Activated T-cell treated with anti-CD3 and anti-CD28 coated beads, Interleukin-2, amount 50 U/mL, for 24 hours (primary cell): ENCODE data around the gene CRTAP.
"Not testable (repeated sequence)": the region's sequence is repeated elsewhere in the genome, so short reads cannot be mapped to it uniquely, and the experiment has no call there.

ENCODE experiments used
- DNase-seq: peaks from one replicate; pipeline ENCODE4 v3.0.0-alpha.2; 2020
- H3K27ac Mint-ChIP-seq: 2 replicates; pipeline ENCODE4 v1.8.0; 2020; ENCODE audit warnings: mild to moderate bottlenecking, mixed read lengths
- H3K27me3 Mint-ChIP-seq: 2 replicates; pipeline ENCODE4 v1.8.0; 2020; ENCODE audit warnings: mixed read lengths
- H3K36me3 Mint-ChIP-seq: 2 replicates; pipeline ENCODE4 v1.8.0; 2020; ENCODE audit warnings: low read depth, mixed read lengths
- H3K4me1 Mint-ChIP-seq: 2 replicates; pipeline ENCODE4 v1.8.0; 2020; ENCODE audit warnings: low read depth, mixed read lengths
- H3K4me3 Mint-ChIP-seq: 2 replicates; pipeline ENCODE4 v1.8.0; 2020; ENCODE audit warnings: mild to moderate bottlenecking, moderate library complexity, mixed read lengths
- H3K9me3 Mint-ChIP-seq: 2 replicates; pipeline ENCODE4 v1.8.0; 2020; ENCODE audit warnings: mixed read lengths

Gene CRTAP

GRCh38 chr3:33167716-33168336 is 54.0 kb downstream of the CRTAP start:
- H3K4me3 Mint-ChIP-seq: no peak overlapping the region
- peaks cover 7% of the 10 kb centered on the region for H3K4me1 Mint-ChIP-seq
- no peak overlapping the region for H3K27ac Mint-ChIP-seq

DNA sequence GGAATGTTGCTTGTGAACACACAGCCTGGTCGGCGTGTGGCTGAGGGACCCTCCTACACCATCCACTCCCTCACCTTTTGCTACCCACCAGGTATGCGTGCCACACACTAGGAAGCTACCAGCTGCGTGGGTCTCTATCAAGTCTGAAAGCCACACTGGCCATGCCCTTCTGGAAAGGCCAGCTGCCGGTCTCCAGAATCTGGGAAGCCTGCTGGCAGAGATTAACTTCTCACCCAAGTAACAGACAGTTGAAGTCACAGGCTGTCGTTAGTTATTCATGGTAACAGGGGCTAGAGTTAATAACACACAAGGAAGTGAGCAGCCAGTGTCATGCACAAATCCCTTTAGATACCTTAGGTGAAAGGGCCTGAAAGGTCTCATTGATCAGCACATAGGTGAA is 56.7 kb downstream of the CRTAP start:
- Mint-ChIP-seq H3K9me3 (no peaks in the 10 kb centered on the region), H3K27me3 (no peaks in the 10 kb centered on the region)

More at GRCh38 chr3:33167716-33168336, 54.0 kb downstream of the CRTAP start:
- no peak for DNase-seq
- Mint-ChIP-seq H3K9me3 (no peaks in the 10 kb centered on the region), H3K27me3 (no peaks in the 10 kb centered on the region), H3K36me3 (no peaks in the 10 kb centered on the region)

GRCh38 chr3:33171580-33171979 is 57.8 kb downstream of the CRTAP start:
- Mint-ChIP-seq H3K27me3 (no peaks in the 10 kb centered on the region), H3K27ac (no peak overlapping the region), H3K4me3 (no peak overlapping the region), H3K4me1 (peaks cover 6% of the 10 kb centered on the region), H3K9me3 (no peaks in the 10 kb centered on the region), H3K36me3 (no peaks in the 10 kb centered on the region)
- DNase-seq: no peak

More for the DNA sequence above, 56.7 kb downstream of the CRTAP start:
- no peak for DNase-seq
- no peaks in the 10 kb centered on the region for H3K36me3 Mint-ChIP-seq
- H3K27ac Mint-ChIP-seq: no peak overlapping the region
- no peak overlapping the region for H3K4me3 Mint-ChIP-seq
- peaks cover 6% of the 10 kb centered on the region for H3K4me1 Mint-ChIP-seq

- Mint-ChIP-seq H3K27me3 (no peaks in the 10 kb centered on the region), H3K36me3 (no peaks in the 10 kb centered on the region), H3K27ac (no peak overlapping the region), H3K4me1 (peaks cover 6% of the 10 kb centered on the region), H3K9me3 (no peaks in the 10 kb centered on the region), H3K4me3 (no peak overlapping the region)
- DNase-seq: no peak
Observed at GRCh38 chr3:33173103-33173502, 59.3 kb downstream of the CRTAP start.

DNA sequence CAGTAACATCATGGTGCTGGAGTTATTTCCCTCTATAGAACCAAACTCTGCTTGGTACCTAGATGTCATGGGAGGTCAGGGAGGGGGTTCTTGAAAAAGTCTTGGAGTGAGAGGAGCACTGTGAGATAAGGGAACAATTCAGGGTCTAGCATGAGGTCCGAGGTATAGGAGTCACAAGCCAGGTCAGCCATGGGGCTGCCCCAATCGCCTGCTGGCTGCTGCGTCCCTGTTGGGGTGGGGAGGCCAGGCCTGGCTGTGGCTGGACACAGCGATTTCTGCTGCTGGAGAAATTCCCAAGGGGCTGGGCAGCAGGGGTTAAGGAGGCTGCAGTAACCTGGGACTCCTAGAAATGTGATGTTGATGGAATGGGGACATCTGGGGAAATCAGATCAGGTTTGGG is 59.9 kb downstream of the CRTAP start:
- Mint-ChIP-seq H3K4me1 (peaks cover 6% of the 10 kb centered on the region), H3K27ac (no peak overlapping the region), H3K36me3 (no peaks in the 10 kb centered on the region), H3K27me3 (peaks cover 2% of the 10 kb centered on the region), H3K4me3 (no peak overlapping the region), H3K9me3 (no peaks in the 10 kb centered on the region)
- no peak for DNase-seq

DNA sequence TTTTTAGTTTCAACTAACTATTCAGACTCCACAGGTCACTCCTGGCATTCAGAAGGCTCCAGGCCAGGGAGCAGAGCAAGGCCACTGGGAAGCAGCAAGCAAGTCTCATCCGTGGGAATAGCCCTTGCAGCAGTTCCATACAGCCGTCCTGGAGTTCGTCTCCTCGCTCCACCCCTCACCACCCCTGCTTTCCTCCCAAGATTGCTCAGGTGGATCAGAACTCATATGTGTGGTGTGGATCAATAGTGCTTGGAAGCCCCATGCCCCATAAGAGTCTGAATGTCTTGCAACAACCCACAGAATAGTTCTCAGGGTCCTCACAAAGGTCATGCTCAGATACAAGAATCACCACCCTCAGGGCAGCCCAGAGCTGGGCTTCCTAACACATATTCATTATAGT is 60.3 kb downstream of the CRTAP start:
- H3K36me3 Mint-ChIP-seq: no peaks in the 10 kb centered on the region
- H3K4me3 Mint-ChIP-seq: no peak overlapping the region
- DNase-seq: no peak
- H3K9me3 Mint-ChIP-seq: peaks cover 1% of the 10 kb centered on the region
- no peak overlapping the region for H3K27ac Mint-ChIP-seq
- H3K27me3 Mint-ChIP-seq: peaks cover 3% of the 10 kb centered on the region
- peaks cover 6% of the 10 kb centered on the region for H3K4me1 Mint-ChIP-seq

- H3K4me3 Mint-ChIP-seq: no peak overlapping the region
- no peaks in the 10 kb centered on the region for H3K36me3 Mint-ChIP-seq
- H3K4me1 Mint-ChIP-seq: peaks cover 6% of the 10 kb centered on the region
Observed at GRCh38 chr3:33174711-33175414, 61.0 kb downstream of the CRTAP start.

GRCh38 chr3:33179132-33179531 is 65.3 kb downstream of the CRTAP start:
- Mint-ChIP-seq H3K27me3 (peaks cover 9% of the 10 kb centered on the region), H3K9me3 (peaks cover 18% of the 10 kb centered on the region), H3K4me1 (no peaks in the 10 kb centered on the region), H3K36me3 (no peaks in the 10 kb centered on the region), H3K27ac (no peak overlapping the region), H3K4me3 (no peak overlapping the region)
- DNase-seq: no peak

More at GRCh38 chr3:33174711-33175414, 61.0 kb downstream of the CRTAP start:
- H3K27ac Mint-ChIP-seq: no peak overlapping the region
- DNase-seq: no peak
- peaks cover 9% of the 10 kb centered on the region for H3K27me3 Mint-ChIP-seq
- peaks cover 7% of the 10 kb centered on the region for H3K9me3 Mint-ChIP-seq

DNA sequence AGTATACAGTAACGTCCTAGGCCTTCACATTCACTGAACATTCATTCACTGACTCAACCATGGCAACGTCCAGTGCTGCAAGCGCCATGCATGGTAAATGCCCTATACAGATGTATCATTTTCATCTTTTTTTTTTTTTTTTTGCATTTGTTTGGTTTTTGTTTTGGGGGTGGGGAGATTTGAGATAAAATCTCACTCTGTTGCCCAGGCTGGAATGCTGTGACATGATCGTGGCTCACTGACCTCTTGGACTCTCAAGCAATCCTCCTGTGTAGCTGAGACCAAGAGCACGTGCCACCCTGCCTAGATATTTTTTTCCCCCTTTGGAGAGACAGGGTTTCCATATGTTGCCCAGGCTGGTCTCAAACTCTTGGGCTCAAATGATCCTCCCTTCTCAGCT is 67.4 kb downstream of the CRTAP start:
- Mint-ChIP-seq H3K27me3 (peaks cover 12% of the 10 kb centered on the region), H3K9me3 (peaks cover 18% of the 10 kb centered on the region), H3K36me3 (no peaks in the 10 kb centered on the region), H3K4me3 (no peak overlapping the region), H3K27ac (no peak overlapping the region), H3K4me1 (no peaks in the 10 kb centered on the region)
- DNase-seq: no peak

DNA sequence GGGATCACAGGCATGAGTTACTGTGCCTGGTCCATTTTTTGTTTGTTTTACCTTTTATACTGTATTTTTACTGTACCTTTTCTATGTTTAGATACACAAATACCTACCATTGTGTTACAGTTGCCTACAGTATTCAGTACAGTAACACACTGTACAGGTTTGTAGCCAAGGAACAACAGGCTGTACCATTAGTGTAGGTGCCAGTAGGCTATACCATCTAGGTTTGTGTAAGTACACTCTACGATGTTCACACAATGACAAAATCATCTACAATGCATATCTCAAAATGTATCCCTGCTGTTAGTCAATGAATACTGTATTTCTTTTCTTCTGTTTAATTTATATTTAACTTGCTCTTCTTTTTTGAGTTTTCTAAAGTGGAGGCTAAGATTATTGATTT is 67.8 kb downstream of the CRTAP start:
- DNase-seq, H3K4me3 Mint-ChIP-seq, H3K36me3 Mint-ChIP-seq, H3K4me1 Mint-ChIP-seq, H3K27ac Mint-ChIP-seq: not testable (repeated sequence)
- Mint-ChIP-seq H3K9me3 (peaks cover 18% of the 10 kb centered on the region), H3K27me3 (peaks cover 14% of the 10 kb centered on the region)

DNA sequence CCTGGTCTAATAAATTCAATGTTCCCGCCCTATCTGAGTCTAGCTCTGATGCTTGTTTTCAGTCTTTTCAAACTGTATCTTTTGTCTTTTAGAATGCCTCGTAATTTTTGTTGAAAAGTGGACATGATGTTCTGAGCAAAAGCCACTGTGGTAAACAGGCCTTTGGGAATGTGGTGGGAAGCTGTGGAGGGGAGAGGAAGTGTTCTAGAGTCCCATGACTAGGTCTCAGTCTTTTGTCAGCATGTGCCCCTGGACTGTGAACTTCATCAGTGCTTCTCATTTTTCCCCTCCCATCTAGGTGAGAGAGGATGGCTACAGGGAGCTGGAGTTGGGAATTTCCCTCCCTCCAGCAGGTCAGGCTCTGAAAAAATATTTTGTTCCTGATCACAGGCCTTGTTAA is 71.0 kb downstream of the CRTAP start:
- H3K27ac Mint-ChIP-seq: no peak overlapping the region
- peaks cover 11% of the 10 kb centered on the region for H3K9me3 Mint-ChIP-seq
- H3K4me3 Mint-ChIP-seq: no peak overlapping the region
- H3K27me3 Mint-ChIP-seq: peaks cover 19% of the 10 kb centered on the region
- no peaks in the 10 kb centered on the region for H3K4me1 Mint-ChIP-seq
- H3K36me3 Mint-ChIP-seq: no peaks in the 10 kb centered on the region
- no peak for DNase-seq

GRCh38 chr3:33186524-33187367 is 72.9 kb downstream of the CRTAP start:
- H3K4me3 Mint-ChIP-seq: no peak overlapping the region
- no peak for DNase-seq
- H3K9me3 Mint-ChIP-seq: peaks cover 11% of the 10 kb centered on the region
- H3K36me3 Mint-ChIP-seq: no peaks in the 10 kb centered on the region
- H3K27me3 Mint-ChIP-seq: peaks cover 19% of the 10 kb centered on the region
- no peak overlapping the region for H3K27ac Mint-ChIP-seq
- H3K4me1 Mint-ChIP-seq: no peaks in the 10 kb centered on the region

- no peak for DNase-seq
- Mint-ChIP-seq H3K9me3 (peaks cover 8% of the 10 kb centered on the region), H3K4me3 (no peak overlapping the region), H3K27me3 (peaks cover 19% of the 10 kb centered on the region), H3K27ac (no peak overlapping the region), H3K36me3 (no peaks in the 10 kb centered on the region), H3K4me1 (no peaks in the 10 kb centered on the region)
Observed at GRCh38 chr3:33187368-33187634, 73.5 kb downstream of the CRTAP start.

GRCh38 chr3:33194303-33194702 is 80.5 kb downstream of the CRTAP start:
- H3K4me3 Mint-ChIP-seq: no peak overlapping the region
- H3K27ac Mint-ChIP-seq: no peak overlapping the region
- no peaks in the 10 kb centered on the region for H3K27me3 Mint-ChIP-seq
- H3K9me3 Mint-ChIP-seq: no peaks in the 10 kb centered on the region
- no peak for DNase-seq
- H3K4me1 Mint-ChIP-seq: no peaks in the 10 kb centered on the region
- H3K36me3 Mint-ChIP-seq: no peaks in the 10 kb centered on the region

GRCh38 chr3:33196538-33196937 is 82.7 kb downstream of the CRTAP start:
- H3K9me3 Mint-ChIP-seq: no peaks in the 10 kb centered on the region
- no peaks in the 10 kb centered on the region for H3K27me3 Mint-ChIP-seq
- no peak overlapping the region for H3K4me3 Mint-ChIP-seq
- no peak overlapping the region for H3K27ac Mint-ChIP-seq
- H3K36me3 Mint-ChIP-seq: no peaks in the 10 kb centered on the region
- H3K4me1 Mint-ChIP-seq: no peaks in the 10 kb centered on the region
- DNase-seq: no peak
